NCI-H1092 treated with DMSO at 0.1 percent for 48 hours (cell line): ENCODE measurements around the gene SPRING1.

Experiments used
- DNase-seq: peaks from one replicate; lab custom pipeline; 2025; lab: John Stamatoyannopoulos, UW

SPRING1 gene

DNA sequence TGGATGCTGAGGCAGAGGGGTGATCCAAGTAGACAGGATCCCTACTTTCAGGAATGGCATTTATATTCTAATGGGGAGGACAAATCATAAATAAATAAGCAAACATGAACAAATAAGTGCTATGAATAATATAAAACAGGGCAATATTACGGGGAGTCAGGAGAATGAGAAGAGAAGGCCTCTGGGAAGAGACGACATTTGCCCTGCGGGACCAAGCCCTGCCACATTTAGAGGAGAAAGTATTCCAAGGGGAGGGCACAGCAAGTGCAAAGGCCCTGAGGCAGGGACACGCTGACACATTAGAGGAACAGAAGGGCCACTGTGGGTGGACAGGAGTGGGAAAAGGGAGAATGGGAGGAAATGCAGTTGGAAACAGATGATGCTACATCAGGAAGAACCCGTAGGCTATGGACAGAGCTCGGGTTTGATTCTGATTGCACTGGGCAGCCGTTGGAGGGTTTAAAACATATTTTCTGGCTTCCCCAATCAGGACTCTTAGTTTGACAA, 1.6 kb upstream of the SPRING1 start:
- no peak for DNase-seq

DNA sequence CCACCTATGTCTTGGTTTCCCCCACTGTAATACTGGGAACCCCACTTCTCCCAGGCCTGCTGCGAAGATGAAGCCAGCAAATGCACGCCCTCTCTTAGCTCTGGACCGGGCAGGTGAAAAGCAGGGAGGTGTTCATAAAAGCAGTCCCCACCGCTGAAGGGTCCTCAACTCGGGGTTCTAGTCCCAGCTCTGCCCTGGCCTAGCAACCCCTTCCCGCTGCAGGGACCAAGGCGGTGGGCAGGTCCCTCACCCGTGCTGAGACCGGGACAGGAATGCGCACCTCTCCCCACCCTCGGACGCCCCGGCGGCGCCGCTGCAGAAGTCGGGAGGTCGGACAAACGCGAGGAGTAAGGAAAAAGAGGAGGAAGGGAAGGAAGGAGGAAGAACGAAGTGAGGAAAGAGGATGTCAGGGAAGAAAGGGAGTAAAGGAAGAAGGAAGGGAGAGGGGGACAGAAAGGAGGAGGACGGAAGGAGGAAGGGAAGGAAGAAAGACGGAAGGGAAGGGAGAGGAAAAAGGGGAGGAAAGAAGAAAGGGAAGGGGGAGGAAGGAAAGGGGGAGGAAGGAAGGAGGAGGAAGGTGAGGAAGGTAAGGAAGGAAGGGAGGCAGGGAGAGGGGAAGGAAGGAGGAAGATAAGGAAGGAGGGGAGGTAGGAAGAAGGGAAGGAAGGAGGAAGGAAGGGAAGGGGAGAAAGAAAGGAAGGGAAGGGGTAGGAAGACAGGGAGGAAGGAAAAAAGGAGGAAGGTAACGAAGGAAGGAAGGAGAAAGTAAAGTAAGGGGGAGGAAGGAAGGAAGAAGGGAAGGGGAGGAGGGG, 701 bp downstream of the SPRING1 start:
- DNase-seq, result no peak

DNA sequence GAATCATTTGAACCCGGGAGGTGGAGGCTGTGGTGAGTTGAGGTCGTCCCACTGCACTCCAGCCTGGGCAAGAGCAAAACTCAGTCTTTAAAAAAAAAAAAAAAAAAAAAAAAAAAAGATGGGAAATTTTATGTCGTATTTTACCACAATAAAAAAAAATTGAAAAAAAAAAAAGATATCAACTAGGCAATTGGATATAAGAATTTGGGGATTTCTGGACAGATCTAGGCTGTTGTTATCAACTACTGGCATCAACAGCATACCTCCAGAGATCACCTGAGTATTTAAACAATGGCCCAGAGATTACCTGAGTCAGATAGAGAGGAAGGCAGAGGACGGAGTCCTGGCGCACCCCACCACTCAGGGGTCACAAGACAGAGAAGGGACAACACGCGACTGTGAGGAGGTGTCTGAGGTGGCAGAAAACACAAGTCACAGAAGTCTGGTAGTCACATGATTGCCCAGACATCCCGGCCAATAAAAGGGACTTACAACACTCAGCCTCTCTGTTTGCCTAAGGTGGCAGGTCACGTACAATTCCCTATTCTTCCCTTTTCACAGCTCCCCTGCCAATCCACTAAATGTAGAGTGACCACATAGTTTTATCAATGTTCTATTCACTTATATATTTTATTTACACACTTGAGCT, 1.8 kb downstream of the SPRING1 start:
- DNase-seq, result no peak

DNA sequence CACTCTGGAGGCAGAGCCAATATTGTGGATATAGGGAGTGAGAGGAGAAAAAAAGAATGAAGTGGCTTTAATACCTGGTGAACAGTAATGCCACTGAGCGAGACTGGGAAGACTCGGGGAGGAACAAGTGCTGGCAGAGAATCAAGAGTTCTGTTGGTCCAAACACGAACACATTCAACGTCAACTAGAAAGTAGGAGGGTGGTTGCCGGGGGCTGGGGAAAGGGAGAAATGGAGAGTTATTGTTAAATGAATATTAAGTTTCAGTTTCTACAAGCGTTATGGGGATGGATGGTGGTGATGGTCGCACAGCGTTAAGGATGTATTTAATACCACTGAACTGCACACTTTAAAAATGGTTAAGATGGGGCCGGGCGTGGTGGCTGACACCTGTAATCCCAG, 2.8 kb downstream of the SPRING1 start:
- no peak for DNase-seq

DNA sequence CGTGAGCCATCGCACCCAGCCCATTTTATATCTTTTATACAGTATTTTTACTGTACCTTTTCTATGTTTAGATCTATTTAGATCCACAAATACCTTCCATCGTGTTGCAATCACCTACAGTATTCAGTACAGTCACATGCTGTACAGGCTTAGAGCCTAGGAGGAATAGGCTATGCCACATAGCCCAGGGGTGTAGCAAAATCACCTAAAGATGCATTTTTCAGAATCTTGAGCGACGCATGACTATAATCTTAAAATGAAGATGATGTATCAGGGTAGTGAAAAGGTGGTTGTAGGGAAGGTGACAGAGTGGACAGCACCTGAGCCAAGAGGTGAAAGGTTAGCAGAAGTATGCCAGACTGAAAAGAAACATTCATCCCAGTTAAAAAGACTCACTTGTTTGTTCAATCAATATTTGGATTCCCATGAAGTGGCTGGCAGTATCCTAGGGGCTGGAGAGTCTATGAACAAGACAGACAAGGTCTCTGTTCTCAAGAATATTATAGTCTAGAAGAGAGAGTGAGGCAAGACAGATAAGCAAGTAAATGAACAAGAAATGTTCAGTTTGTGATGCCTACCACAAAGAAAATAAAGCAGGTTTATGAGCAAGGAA, 3.6 kb downstream of the SPRING1 start:
- no peak for DNase-seq

DNA sequence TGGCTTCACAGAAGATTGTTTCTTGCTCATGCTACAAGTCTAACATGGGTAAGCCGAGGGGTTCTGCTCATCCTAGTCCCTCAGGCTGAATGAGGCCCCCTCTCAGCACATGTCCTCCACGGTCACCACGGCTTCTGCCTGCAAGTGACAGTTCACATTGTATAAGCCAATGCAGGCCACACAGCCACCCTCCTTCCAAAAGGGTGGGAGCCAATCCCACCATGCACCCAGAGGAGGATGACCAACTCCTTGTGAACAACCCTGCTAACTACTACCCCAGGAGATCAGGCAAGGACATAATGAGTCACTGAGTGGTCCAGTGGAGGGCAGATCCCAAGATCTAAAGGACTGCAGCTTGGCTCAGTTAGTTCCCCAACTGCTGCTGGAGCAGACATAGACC, 6.1 kb downstream of the SPRING1 start:
- no peak for DNase-seq

DNA sequence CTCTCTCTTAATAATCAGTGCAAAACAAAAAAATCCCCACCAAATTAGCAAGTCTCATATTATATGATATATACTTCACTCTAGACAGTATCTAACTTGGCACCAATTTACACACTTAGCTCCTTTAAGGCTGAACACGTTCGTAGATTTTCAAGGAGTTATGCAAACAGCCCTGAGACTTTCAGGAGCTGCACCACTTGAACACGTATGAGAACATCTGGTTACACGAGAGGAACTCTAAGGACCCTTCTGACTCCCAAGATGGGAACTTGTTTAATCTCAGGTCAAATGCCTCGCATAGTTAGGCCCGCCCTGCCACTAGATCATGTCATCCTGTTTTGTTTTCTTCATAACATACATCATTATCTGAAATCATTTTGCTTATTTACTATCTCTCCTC, 10.0 kb downstream of the SPRING1 start:
- no peak for DNase-seq

DNA sequence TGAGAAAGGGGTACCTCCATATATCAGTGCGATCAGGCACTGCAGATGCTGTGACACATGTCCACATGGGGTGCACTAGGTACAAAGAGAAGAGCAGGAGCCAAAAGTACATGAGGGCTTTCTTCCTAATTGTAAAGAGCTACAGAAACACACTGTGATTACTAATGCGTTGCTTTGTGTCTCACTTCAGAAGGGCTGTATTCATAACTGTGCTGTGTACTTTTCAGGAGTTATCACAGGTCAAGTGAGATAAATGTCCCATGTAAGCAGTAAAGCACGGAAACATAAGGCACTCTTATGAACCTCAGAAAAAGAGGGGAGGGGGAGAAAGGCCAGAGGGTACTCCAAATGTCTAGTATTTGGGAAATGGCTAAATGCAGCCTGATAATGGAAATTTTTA, 10.6 kb downstream of the SPRING1 start:
- DNase-seq, result no peak

DNA sequence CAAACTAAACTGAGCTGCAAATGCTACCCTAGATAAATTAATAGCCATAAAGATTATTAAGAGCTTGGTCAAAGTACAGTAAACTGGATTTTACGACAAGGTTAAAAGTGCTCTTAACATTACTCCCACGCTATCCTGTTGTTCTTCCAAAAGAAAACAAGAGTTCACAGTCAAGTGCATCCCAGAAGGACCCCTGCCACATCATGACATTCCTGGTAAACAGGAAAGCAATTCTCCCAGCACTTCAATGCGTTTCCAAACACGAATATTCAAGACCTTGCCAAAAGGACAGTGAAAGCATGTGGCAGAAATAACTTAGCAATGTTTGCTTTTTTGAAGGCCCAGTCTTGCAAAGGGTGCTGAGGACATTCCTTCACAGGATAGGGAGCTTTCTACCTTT, 11.2 kb downstream of the SPRING1 start:
- no peak for DNase-seq

DNA sequence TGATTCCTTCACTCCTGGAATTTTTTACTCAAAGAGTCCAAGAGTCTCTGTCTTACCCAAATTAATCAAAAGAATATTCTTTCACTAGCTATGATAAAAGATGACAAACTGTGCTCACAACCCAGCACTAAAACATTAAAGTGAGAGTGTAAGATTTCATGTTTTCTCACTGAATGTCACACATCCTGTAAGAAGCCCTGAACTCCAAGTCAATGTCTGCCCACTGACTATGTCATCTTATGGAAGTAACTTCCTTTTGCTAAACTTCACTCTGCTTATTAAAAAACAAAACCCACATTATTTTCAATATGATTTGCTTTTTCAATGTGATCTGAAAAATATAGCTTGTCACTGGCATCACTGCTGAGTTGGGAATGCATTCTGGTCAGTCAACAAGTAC, 15.6 kb downstream of the SPRING1 start:
- DNase-seq, result no peak

DNA sequence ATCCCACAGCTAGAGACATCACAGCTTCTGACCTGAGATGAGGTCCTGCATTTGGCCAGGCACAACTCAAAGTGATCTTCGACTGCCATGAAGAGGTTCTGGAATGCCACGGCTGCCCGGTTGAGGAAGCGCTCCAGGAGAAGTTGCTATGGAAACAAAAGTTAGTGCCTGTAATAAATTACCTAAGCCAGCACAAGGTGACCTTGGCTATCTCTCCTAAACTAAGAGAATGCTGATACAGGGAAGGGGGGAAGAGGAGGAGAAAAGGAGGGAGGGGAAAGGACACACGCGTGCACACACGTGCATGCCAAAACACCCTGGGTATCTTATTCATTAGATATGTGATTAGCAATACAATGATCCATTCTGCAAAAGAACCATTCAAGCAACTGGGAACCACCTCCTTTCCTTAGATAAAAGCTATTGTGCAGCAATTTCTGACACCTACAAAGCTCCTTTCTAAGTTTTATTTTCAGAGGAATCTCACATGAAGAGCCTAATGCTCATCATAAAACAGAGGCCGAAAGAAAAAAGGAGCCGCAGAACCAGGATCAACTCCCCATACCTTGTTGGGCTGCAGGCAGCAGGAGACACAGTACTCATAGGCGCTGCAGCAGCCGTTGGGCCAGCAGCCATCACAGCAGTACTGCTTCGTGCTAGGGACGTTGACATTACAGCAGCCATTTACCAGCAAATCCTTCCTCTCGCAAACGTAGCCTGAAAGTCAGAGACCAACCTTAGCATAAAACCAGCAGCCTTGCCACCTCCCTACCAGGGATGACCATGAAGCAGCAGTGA, 17.9 kb downstream of the SPRING1 start:
- no peak for DNase-seq

DNA sequence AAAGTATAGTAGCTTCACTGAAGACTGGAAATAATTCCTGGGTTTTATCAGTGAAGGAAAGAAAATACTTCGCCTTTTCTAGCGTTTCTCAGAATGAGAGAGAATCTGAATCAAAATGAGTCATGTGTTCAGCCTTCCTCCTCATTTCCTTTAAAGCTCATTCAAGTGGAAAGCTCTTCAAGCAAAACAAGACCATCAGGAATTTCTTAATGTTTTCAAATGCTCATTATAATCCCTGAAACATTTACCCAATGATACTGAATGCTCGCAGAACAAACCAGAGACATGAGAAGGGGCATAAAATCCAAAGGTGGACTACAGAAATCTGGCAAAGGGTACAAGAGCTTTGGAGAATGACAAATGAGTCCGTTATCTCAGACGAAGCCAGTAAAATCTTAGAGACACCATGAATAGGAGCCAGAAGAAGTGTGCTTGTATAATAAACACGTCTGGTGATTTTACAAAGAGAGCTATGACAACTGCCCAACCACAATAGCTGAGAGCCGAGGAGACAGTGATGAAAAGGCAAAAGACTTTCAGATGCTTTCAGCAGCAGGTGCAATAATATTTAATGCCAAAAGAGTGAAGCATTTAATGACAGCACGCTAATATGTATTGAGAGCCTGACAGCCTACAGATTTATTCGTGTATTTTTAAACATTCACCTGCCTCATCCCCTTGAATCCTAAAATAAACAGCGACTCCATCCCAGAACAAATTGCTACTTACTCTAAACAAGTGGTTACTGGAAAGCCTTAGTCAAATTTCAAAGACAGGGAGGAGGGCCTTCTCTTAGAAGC, 19.0 kb downstream of the SPRING1 start:
- peak; percentile 60 for DNase-seq

DNA sequence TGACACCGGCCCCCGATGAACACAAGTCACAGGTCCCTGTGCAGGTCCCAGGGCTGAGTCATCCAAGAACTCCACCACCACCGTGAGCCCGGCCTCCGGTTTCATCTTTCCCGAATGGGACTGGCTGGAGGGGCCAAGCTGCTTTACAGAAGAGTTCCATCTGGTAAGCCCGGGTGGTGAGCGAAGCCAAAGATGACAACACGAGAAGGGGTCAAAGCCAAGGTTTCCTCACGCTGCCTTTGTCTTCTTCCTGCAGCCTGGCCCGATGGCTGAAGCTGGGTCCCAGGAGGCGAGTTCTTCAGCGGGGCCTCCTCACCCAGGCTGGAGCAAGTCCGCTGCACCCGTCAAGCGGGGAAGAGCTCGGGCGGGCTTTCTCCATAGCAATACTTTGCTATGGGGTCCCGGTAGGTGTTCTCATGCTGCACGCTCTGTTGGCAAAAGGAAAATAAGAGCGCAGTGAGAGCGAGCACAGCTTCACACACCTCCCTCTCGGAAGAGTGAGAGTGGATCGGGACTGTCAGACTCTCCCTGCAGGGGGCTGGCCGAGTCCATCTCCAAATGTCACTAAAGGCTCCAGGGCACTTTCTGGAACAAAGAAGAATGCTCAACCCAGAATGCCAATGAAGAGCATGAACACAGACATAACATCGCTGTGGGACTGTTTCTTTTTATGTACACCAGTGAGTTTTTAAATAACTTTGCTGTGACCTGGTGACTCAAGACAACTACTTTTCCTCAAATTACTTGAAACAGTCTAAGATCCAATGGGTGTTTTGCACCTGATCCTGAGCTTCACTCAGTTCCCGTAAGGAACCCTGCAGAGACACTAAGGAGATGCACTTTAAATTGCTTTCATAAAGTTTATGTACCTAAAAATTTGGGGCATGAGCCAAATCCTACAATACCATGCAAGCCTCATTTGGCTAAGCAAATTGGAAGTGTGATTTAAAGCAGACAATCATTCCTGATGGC, 20.1 kb downstream of the SPRING1 start:
- DNase-seq, result no peak

DNA sequence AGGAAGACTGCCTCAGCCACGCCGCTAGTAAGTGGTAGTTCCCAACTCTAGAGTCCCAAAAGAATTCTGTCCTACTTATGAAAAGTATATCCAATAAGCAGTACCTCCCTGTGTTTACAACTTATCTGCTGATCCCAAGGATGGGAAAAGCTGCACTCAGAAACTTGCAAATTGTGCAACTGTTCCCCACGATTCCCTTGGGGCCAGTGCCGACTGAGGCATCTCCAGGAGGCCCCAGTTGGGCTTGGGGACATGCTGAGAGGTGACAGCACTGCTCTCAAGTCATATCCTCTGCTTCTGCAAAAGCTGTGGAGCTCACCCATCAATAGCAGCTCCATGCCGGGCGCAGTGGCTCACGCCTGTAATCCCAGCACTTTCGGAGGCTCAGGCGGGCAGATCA, 23.7 kb downstream of the SPRING1 start:
- no peak for DNase-seq

DNA sequence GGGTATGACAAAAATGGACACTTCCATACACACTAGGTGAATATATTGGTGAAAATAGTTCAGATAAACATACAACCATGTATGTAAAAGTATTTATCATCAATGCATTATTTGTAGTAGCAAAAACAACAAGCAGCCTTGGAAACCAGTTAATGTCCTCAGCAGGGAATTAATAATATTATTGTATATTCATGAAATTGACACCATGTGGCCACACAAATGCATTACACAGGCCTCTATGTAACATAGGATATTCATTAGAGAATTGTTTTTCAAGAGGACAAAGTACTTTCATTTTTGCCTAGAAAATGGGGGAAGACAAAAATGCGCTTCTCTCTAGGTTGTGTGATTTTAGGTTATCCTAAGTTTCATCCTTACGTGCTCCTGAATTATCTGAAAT, 24.3 kb downstream of the SPRING1 start:
- no peak for DNase-seq

DNA sequence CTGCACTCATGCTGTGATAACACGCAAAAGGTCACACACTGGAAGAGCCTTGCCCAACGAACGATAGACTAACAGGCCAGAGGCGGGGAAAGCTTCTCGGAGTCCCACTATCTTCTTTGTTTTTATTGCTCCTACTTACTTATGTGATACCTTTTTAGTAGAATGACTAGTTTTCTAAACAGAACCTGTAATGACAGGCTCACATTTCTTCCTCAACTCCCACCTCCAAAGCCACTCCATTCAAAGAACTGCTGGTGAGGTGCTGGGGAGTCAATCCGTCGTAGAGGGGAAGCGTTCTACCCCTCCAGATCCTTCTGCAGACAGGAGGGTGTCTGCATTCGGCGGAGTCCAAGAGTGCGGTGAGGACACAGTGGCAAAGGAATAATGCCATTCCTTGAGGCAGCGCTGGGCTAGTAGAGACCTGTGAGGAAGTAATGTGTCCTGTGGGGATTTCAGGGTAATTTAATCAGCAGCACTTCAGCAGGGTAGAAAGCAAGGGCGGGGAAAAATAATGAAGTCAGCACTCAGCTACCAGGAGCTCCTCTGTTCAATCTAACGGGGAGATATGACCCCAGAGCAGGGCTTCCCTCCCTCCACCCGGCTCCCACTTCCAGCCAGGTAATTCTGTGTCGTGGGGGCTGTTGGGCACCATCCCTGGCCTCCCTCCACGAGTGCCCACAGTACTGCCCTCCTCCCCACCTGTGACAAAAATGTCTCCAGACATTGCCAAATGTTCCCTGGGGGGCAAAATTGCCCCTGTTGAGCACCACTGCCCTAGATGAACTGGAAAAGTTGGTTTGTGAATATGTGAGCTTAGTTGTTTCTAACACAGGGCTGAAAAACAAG, 25.2 kb downstream of the SPRING1 start:
- no peak for DNase-seq

DNA sequence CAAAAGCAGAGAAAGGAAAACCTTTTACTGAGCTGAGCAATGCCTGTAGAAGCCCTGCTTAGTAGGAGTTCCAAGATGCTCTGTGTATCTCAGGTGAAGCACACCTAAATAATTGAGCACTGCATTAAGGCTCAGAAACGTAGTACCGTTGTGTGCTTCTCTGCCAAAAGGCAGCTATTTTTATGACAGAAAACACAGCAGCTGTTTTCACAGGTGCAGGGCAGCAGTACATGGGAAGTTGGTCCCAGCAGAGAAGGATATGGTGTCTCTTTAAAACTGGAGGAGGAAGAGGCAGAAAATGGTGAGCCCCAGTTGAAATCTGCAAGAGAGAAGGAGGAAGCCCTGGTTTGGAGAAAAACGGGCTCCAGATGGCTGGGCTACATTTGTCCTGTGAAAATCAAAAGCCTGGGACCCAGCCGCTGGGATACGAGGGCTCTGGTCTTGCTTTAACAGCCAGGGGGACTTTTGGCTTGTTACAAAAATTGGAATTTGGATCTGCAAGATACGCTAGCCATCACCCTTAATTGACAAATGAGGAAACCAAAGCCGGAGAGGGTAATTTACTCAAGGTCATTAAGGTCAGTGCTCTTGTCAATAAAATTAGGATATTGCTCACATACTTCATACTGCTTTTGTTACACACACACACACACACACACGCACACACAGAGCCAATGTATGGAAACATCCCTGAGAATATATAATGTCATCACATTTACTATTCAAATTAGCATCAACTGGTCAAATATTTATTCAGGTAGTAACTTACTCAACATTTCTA, 27.3 kb downstream of the SPRING1 start:
- DNase-seq, result no peak

DNA sequence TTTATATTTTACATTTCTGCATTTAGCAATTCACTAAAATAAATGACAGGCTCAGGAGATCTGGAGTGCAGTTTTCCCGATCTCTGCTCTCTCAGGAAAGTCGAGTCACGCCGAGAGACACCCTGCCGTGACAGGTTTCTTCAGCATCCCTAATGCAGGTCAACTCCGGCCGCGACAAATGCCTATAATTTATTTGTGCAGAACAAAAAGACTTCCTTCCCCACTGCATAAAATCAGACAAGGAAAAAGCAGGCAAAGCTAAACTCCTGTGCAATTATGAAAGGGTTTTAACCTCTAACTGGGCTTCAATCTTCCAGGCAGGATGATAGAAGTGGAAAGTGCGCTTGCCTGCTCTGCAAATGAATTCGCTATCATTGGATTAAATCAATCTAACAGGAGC, 28.1 kb downstream of the SPRING1 start:
- DNase-seq, result no peak
